ENCODE results near the gene CCT5. TPM values are rescaled to one million over a fixed set of nuclear protein-coding genes. Genes with fewer than 3 reads are reported as not detected.

The CCT5 gene
- total RNA-seq, 2 experiments from 2014 or later = 27.4 to 32.0 TPM

- H3K9me3 ChIP-seq (ENCODE audit: control insufficient read depth in 1 of 2, insufficient read depth in 1 of 2, low read length in 2 of 2) = no peaks in the 10 kb centered on the region
- Mint-ChIP-seq H3K4me3 (no peak overlapping the region), H3K4me1 (ENCODE audit: low read depth) (peaks cover 4% of the 10 kb centered on the region), H3K36me3 (ENCODE audit: low read depth) (no peaks in the 10 kb centered on the region), H3K27ac (no peak overlapping the region), H3K27me3 (no peaks in the 10 kb centered on the region), H3K9me3 (no peaks in the 10 kb centered on the region)
- H3K4me1 ChIP-seq (ENCODE audit: insufficient read depth, low read length) = peaks cover 4% of the 10 kb centered on the region
- no peak overlapping the region for H3K27ac ChIP-seq (ENCODE audit: low read depth in 1 of 2, low read length in 2 of 2)
- ATAC-seq (ENCODE audit: poor library complexity) (no peak), DNase-seq (no peak)
- ChIA-PET CTCF (no interaction called here), POLR2A (no interaction called here)
- intact Hi-C loops (cut with DNase I, micrococcal nuclease) = no loop called here
- no peak overlapping the region for H3K4me3 ChIP-seq (ENCODE audit: low read length)
- H3K36me3 ChIP-seq (ENCODE audit: insufficient read depth, low read length) = no peaks in the 10 kb centered on the region
- TF ChIP-seq, protein P1, sequence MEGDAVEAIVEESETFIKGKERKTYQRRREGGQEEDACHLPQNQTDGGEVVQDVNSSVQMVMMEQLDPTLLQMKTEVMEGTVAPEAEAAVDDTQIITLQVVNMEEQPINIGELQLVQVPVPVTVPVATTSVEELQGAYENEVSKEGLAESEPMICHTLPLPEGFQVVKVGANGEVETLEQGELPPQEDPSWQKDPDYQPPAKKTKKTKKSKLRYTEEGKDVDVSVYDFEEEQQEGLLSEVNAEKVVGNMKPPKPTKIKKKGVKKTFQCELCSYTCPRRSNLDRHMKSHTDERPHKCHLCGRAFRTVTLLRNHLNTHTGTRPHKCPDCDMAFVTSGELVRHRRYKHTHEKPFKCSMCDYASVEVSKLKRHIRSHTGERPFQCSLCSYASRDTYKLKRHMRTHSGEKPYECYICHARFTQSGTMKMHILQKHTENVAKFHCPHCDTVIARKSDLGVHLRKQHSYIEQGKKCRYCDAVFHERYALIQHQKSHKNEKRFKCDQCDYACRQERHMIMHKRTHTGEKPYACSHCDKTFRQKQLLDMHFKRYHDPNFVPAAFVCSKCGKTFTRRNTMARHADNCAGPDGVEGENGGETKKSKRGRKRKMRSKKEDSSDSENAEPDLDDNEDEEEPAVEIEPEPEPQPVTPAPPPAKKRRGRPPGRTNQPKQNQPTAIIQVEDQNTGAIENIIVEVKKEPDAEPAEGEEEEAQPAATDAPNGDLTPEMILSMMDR (IDR thresholded peaks at IDR 0.05) = no peak
- no peaks in the 10 kb centered on the region for H3K27me3 ChIP-seq (ENCODE audit: control insufficient read depth in 1 of 2, insufficient read depth in 2 of 2, low read length in 2 of 2)
Observed at GRCh38 chr5:10277773-10278630, 27.9 kb downstream of the CCT5 start.

DNA sequence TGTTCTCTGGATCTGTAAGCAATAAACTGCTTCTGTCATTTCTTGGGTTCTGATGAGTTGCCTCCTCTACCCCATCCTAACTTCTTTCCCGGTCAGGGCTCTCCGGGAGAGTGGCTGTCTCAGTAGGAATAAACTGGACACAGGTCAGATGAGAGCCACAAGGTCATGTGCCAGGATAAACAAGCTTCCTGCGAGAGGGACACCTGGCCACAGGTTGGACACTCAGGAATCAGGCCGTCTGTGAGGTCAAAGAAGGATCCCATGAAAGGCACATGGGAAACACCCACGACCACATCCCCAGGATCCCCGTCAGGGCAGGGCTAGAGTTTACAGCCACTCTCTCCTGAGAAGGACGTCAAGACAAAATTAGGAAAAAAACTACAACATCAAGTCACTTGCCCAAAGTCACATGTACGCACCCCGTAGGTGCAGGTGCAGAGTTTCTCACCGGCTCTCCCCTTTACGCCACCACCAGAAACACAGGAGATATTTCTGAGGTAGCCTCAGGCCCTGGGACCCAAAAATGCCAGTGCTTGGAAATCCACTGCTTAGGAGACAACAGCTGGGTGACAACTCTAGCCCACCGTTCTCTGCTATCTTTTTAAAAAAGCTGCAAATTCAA, 28.7 kb downstream of the CCT5 start:
- H3K4me3 ChIP-seq (ENCODE audit: low read length) = no peak overlapping the region
- no peak overlapping the region for H3K27ac ChIP-seq (ENCODE audit: low read depth in 1 of 2, low read length in 2 of 2)
- no peaks in the 10 kb centered on the region for H3K27me3 ChIP-seq (ENCODE audit: control insufficient read depth in 1 of 2, insufficient read depth in 2 of 2, low read length in 2 of 2)
- CTCF ChIA-PET = no interaction called here
- Mint-ChIP-seq H3K27me3 (no peaks in the 10 kb centered on the region), H3K4me1 (ENCODE audit: low read depth) (peaks cover 4% of the 10 kb centered on the region), H3K9me3 (no peaks in the 10 kb centered on the region), H3K36me3 (ENCODE audit: low read depth) (no peaks in the 10 kb centered on the region), H3K27ac (no peak overlapping the region), H3K4me3 (no peak overlapping the region)
- TF ChIP-seq, protein P1 (IDR thresholded peaks at IDR 0.05) = no peak
- intact Hi-C loops (cut with DNase I, micrococcal nuclease) = no loop called here
- H3K4me1 ChIP-seq (ENCODE audit: insufficient read depth, low read length) = peaks cover 5% of the 10 kb centered on the region
- no peak for ATAC-seq (ENCODE audit: poor library complexity)
- DNase-seq = no peak
- H3K9me3 ChIP-seq (ENCODE audit: control insufficient read depth in 1 of 2, insufficient read depth in 1 of 2, low read length in 2 of 2) = no peaks in the 10 kb centered on the region
- POLR2A ChIA-PET = no interaction called here
- no peaks in the 10 kb centered on the region for H3K36me3 ChIP-seq (ENCODE audit: insufficient read depth, low read length)

DNA sequence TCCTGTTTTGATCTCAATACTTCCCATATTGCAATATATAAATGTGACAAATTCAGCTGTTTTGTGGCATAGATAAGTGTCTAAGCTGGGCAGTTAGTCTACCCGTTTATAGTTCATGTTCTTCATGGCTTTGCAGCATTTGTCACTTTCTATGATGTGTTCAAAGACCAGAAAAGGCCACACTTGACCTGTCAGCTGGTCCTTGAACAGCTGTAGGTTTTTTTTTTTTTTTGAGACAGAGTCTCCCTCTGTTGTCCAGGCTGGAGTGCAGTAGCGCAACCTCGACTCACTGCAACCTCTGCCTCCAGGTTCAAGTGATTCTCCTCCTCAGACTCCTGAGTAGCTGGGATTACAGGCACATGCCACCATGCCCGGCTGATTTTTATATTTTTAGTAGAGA, 29.2 kb downstream of the CCT5 start:
- H3K4me1 ChIP-seq (ENCODE audit: insufficient read depth, low read length) = peaks cover 9% of the 10 kb centered on the region
- no peaks in the 10 kb centered on the region for H3K27me3 Mint-ChIP-seq
- H3K4me3 Mint-ChIP-seq = no peak overlapping the region
- intact Hi-C loops (cut with DNase I, micrococcal nuclease) = no loop called here
- no peak overlapping the region for H3K27ac ChIP-seq (ENCODE audit: low read depth in 1 of 2, low read length in 2 of 2)
- ATAC-seq (ENCODE audit: poor library complexity) (no peak), DNase-seq (no peak)
- H3K9me3 ChIP-seq (ENCODE audit: control insufficient read depth in 1 of 2, insufficient read depth in 1 of 2, low read length in 2 of 2) = no peaks in the 10 kb centered on the region
- H3K27me3 ChIP-seq (ENCODE audit: control insufficient read depth in 1 of 2, insufficient read depth in 2 of 2, low read length in 2 of 2) = no peaks in the 10 kb centered on the region
- H3K27ac Mint-ChIP-seq = no peak overlapping the region
- H3K36me3 Mint-ChIP-seq (ENCODE audit: low read depth) = no peaks in the 10 kb centered on the region
- TF ChIP-seq, protein P1 (IDR thresholded peaks at IDR 0.05) = no peak
- H3K9me3 Mint-ChIP-seq = no peaks in the 10 kb centered on the region
- H3K4me3 ChIP-seq (ENCODE audit: low read length) = no peak overlapping the region
- ChIA-PET CTCF (no interaction called here), POLR2A (no interaction called here)
- no peaks in the 10 kb centered on the region for H3K36me3 ChIP-seq (ENCODE audit: insufficient read depth, low read length)
- peaks cover 4% of the 10 kb centered on the region for H3K4me1 Mint-ChIP-seq (ENCODE audit: low read depth)

Data from CD4-positive, alpha-beta T cell (primary cell).